Suppressor macrophage (primary cell): ENCODE measurements around the gene MREG.
A peak's percentile ranks its signal among the peaks of the same experiment; 100 is the strongest.
"Not testable (repeated sequence)": the region's sequence is repeated elsewhere in the genome, so short reads cannot be mapped to it uniquely, and the experiment has no call there.

Source experiments
- DNase-seq, 4 experiments: peaks; one replicate each; pipeline ENCODE4 v3.0.0-alpha.2; 2020 to 2022

MREG gene

GRCh38 chr2:216021768-216022565 is 8.6 kb upstream of the MREG start:
- DNase-seq = peak in 2 of 4 experiments; percentile 51 to 66

GRCh38 chr2:216018709-216019108 is 5.4 kb upstream of the MREG start:
- no peak for DNase-seq

GRCh38 chr2:216017365-216017764 is 4.0 kb upstream of the MREG start:
- peak; percentile 81 to 94 (median 88) for DNase-seq

DNA sequence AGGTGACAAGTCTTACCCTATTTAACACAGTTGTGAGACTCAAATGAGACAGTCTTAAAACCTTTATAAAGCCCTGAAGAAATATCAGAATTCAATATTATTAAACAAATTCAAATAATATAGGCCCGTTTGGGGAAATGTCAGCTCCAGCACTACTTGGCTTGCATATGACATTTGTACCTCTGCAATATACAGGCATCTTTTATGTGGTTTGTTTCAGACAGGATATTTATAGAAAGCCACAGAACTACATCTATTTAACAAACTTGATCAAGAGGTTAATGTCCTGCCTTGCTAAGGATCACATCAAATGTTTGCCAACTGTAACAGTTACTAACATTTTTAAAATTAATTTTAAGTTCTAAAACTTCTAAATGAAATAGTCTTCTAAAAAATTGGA is 3.2 kb upstream of the MREG start:
- no peak for DNase-seq

DNA sequence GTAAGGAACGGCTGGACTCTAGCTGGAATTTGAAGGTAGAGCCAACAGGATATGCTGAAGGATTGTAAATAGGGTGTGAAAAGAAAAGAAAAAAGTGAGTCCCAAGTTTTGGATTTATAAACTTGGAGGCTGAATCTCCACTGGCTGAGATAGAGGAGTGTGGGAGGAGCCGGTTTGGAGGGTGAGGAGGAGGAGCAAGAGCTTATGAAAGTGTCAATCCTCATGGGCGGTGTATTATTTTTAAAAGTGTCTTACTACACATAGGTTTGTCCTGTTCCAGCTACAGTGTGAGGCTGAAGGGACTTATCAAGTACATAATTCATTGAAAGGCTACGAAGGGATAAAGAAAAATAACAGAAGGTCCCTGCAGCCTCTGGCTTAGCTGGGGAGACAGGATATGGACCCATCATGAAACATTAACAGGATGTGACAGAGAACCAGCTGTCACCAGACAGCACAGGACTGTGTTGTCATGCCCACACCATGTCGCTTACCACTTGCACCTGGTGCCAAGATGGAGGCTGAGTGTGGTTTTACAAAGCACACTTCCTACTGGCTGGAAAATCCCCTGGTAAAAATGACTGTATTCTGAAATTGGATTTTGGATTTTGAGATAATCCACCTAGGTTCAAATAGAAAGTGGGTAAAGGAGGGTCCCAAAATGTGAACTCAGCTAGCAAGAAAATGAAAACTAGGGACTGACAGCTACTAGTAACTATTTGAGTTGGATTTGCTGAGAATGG is 2.5 kb upstream of the MREG start:
- DNase-seq = peak; percentile 49 to 69 (median 61)

- DNase-seq = no peak
Measured at GRCh38 chr2:216014986-216015385, 1.6 kb upstream of the MREG start.

- DNase-seq = no peak
Measured at GRCh38 chr2:216014006-216014405, 655 bp upstream of the MREG start.

DNA sequence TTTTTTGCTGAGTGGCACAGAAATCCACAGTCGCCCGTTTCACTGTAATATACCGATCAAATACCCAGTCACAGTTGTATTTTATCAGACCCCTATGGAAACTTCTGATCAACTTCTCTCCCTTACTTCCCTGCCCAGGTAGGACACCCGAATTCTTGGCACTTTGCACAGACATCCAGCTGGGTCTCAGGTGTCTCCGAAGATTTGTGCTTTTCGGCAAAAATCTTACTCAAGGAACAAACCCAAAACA is 596 bp downstream of the MREG start:
- DNase-seq = peak in 1 of 4 experiments; percentile 35

DNA sequence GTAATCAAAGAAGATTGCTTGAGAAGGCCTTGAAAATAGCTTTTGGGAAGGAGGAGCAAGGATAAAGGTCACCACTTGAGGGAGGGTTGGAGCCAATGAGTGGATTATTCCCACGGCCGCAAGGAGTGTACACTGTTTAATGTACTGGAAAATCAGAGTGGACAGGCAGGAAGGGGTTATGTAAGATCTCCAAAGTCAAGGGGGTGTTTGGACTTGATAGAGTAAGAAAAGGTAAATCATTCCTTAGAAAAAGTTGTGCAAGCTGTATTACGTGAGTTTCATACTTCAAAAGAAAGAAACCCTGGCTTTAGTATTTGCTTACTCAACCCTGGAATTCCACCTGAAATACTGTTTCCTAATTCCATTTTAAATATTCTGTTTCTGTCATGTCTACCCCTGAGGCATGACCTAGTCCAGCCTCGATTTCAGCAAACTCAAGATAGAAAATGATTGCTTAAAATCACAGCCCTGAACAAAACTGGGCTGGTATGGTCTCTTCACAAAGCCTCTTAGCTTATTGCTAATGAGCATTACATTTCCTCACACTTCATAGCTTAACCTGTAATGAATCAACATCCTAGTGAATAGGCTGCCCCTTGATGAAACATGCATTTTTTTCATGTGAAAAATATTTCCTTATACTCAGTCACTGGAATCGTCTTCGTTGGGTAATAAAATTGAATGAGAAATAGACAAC is 1.1 kb downstream of the MREG start:
- DNase-seq = peak; percentile 49 to 74 (median 70)

GRCh38 chr2:216009215-216009614 is 4.1 kb downstream of the MREG start:
- DNase-seq = not testable (repeated sequence)

GRCh38 chr2:216008387-216008786 is 5.0 kb downstream of the MREG start:
- no peak for DNase-seq

DNA sequence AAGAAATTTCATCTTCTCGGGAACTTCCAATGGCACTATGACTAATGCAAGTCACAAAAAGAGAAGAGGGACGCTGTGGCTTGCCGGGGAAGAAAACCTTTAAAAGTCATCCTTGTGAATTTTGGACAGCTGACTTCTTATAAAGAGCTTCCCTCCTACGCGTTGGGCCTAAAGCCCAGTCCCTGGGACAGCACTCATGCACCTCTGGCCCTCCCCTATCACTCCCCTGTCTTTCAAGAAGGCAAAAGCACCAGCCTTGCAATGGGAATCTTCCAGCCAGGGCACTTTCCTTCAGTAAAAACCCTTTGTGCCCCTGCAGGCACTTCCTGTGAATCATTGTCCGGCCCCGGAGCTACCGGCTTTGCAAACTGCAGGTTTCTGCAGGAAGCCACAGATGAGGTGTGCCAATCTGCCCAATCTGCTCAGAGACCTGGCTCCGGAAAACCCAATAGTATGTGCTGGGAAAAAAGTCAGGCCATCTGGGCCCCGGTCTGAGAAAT is 7.1 kb downstream of the MREG start:
- peak; percentile 91 to 99 (median 96) for DNase-seq

- DNase-seq = peak; percentile 80 to 94 (median 87)
Measured at GRCh38 chr2:216004697-216005283, 8.6 kb downstream of the MREG start.

DNA sequence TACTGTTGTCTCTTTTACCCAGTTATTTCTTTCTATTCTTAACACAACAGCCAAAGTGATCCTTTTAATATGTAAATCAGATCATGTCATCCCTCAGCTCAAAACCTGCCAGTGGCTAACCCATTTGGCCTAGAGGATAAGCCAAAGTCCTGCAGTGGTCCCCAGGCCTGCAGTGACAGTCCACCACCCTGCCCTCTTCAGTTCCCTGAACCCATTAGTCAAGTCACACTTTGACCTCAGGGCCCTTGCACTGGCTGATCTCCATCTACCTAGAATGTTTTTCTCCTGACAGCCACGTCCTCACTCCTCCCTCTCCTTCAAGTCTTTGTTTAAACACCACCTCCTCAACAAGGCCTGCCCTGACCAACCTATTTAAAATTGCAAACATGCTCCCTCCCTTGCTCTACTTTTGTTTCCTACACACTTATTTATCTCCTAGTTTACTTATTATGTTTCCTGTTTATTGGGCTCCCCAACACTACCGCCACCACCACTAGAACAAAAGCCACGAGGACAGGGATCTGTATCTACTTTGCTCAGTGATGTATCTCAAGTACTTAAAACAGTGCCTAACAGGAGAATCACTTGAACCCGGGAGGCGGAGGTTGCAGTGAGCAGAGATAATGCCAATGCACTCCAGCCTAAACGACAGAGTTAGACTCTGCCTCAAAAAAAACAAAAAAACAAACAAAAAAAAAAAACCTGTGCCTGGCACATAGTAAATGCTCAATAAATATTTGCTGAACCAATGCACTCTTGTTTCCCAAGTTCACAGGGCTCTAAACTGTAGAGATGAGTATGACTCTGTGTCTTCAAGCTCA is 9.3 kb downstream of the MREG start:
- DNase-seq = no peak

- DNase-seq = no peak
Measured at GRCh38 chr2:216002693-216003092, 10.7 kb downstream of the MREG start.

- DNase-seq = no peak
Measured at GRCh38 chr2:216002101-216002678, 11.2 kb downstream of the MREG start.

DNA sequence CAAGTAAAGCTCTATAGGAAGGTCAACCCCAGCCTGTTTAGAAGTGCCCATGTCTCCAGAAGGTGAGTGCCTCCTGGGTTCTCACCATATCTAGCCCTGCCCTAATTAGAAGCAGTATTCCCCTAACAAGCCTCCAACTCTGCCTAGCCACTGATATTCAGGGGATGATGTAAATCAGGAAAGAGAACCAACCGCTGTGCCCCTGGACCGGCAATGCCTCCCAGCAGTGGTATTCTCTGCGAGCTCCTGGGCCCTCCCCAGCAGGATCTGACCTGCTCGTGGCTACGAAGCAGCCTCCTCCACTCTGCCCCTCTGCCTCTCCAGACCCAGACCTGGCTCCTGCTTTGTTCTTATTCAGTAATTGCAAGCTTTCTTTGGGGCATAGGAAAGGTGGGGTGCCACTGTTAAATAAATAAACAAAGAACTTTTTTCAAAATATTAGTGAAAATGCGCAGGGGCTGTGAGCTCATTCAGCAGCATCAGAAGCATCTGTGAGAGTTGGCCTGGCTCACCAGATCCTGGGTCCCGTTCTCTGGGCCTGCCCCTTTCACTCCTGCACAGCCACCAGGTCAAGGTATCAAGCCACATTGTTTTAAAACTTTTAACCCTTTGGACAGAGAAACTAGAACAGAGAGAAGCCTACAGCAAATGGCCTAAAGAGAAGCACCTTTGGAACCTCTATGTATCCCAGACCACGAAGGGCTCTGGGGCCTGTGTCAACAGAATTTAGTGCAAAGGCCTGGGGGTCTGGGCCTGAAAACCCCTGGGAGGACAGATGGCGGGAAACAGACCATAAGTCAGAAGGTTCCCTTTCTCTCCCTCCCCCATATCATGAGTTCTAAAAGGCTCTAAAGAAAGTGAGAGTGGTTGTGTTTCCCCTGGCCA is 11.9 kb downstream of the MREG start:
- peak in 3 of 4 experiments; percentile 33 to 46 (median 38) for DNase-seq

DNA sequence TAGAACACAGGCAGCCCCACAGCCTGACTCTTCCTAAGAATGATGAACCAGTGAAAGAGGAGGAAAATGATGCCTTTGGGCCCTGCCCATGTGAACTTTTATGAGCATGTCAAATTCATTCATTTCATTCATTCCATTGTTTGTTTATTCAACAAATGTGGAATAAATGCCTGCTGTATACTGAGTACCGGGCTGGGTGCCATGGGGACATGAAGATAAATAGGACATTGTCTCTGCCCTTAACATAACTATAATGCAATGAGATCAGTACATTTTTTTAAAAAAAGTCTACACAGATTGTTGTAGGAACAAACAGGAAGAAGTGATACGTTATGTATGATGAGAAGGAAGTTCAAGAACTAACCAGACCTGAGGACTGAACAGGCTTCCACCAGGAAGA is 14.7 kb downstream of the MREG start:
- DNase-seq = no peak

DNA sequence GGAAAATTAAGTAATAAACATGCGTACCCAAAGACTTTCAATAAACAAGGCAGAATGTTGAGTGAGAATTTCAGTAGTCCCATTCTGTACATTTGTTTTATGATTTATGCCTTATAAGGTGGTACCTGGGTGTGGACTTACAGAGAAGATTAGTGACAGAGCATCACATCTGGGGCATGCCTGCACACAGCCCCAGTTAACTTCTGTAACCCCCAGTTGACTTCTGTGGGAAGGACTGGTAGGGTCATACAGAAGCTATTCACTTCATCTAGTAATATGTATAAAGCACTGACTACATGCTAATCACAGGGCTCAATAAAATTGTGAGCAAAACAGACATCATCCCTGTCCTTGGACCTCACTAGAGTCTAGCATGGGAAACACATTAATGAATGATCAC is 16.1 kb downstream of the MREG start:
- DNase-seq = no peak

DNA sequence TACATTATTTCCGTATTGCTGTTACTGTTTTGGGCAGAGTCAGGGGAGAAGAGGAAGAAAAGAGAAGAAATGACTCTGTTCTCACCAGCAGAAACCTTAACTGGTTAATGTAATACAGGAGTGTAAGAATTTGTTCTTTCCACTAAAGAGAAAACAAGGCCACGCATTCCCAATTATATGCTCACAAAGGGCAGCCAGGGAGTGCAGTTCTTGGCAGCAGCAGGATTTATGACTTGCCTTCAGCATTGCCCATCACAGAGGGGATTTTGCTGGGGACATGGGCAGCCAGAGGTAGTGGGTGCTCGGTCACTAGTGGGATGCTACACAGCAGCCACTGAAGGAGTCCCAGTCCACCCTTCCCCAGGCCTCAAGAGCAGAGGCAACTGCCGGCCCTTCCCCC is 18.4 kb downstream of the MREG start:
- no peak for DNase-seq
